ENCODE results near the gene GPX5.
"Not testable (repeated sequence)": the region's sequence is repeated elsewhere in the genome, so short reads cannot be mapped to it uniquely, and the experiment has no call there.

GPX5 gene

DNA sequence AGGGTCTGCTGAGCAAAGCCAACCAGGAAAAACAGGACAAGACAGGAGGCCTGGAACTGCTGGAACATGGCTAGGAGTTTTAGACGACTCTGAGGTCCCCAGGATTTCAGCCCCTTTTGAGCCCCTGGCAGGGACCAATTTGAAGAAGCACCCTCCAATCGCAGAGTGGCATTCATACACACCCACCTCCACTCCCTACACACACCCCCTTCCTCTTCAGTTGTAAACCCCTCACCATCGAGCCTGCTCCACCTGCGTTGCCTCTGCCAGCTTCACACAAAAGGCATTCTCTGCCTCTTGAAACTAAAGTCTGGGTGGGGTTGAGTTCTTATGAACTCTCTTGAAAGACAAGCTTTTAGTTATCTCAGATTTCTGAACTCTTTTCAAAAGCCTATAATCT, 10.0 kb upstream of the GPX5 start, which contains the start of gene GPX6:
Gene GPX6, minus strand, starts transcription at position 118 of the 400 bp plus-strand sequence. Its CDS starts 50 bp downstream, at position 68.
- no peak for DNase-seq (ENCODE audit: low read depth)

DNA sequence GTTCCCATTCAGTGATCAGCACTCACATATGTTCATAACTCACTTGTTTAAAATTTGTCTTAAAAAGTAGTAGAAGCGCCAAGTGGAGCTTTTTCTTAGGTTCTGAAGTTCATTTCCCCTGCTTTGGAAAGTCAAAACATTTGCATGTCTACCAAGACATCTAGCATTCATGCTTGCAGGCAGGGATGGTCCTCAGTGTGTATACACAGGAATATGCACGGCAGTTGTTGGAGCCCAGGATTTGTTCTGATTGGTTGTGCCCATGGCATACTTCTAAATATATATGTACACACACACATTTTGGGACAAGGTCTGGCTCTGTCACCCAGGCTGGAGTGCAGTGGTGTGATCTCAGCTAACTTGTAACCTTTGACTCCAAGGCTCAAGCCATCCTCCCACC, 7.7 kb upstream of the GPX5 start:
- DNase-seq (ENCODE audit: low read depth), result no peak

DNA sequence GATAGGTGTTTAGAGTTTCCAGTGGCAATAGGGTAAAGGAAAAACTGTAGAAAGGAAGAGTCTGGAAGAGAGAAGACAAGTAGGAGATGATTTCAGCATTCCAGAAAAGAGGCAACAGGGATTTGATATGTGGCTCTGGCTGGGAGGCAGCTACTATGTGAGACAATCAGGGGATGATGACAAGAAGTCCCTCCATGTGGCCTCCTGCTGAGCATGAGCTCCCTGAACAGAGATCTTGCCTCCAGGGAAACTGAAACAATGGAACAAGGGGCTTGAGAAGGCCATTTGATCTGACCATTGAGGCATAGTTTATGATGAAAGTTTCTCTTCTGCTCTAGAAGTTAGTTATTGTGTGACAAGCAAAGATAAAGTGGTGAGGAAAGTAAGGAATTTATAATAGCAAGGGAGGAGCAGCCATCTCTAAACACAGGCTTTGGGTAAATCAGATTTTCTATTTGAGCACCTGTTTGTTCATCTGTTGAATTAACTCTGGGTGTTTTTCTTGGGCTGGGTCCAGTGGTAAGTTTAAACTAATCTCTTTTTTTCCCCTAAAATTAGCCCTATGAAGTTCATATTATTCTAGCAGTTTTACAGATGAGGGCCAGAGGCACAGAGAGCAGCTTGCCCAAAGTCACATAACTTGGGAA, 3.0 kb upstream of the GPX5 start:
- no peak for DNase-seq (ENCODE audit: low read depth)

DNA sequence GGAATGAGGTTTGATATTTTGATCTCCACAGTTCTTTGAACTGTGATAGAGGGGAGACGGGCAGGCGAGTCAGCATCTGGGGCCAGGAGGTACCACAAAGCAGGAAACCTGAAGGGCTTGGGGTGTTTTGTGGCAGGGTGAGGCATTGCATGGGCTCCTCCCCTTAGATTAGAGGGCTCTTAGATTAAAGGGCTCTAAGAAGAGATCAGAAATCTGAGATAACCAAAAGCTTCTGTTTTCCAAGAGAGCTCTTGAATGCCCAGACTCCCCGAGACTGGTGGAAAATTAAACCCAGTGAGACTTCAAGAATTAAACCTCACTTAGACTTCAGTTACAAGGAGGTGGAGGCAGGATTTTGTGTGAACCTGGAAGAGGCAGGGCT, 2.4 kb upstream of the GPX5 start:
- no peak for DNase-seq (ENCODE audit: low read depth)

DNA sequence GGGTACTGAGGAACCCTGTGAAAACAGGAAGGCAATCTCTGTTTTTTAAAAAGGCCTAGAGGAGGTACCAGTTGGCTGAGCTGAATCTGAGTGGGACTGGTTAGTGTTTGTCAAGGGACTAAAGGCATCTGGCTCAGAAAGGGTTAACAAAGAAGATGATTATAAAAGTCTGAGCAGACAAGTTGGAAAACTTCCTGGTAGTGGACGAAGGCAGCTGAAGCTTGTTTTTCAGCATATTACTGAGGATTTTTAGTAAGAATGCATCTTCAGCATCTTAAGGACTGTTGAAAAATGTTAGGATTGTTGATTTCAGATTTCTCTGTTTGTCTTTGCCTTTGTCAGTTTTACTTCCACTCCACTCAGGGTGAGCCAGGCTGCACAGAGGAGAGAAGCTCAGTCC, 5.1 kb downstream of the GPX5 start:
- DNase-seq (ENCODE audit: low read depth), result no peak

DNA sequence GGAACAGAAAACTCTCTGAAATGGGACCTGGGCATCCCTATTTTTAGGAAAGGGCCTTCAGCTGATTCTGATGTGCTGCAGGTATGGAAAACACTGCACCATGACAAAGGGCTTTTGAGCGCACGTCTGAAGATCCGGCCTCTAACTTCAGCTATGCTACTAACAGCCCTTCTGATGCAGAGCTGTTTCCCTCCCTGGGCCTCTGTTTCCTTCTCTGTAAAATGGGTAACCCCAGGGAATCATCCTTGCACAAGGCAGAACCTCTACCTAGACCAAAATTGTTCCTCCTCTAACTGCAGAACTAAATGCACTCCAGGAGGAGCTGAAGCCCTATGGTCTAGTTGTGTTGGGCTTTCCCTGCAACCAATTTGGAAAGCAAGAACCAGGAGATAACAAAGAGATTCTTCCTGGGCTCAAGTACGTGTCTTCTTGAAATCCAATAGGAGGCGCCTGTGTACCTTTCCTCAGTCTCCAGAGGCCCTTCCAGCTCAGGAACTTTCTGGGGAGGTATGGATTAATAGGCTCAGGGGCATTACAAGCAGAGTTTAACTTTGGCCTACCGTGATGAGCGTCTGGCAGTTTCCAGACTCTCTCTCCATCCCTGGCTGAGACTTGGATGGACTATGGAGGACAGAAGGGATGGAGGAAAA, 5.9 kb downstream of the GPX5 start:
- DNase-seq (ENCODE audit: low read depth), result no peak

DNA sequence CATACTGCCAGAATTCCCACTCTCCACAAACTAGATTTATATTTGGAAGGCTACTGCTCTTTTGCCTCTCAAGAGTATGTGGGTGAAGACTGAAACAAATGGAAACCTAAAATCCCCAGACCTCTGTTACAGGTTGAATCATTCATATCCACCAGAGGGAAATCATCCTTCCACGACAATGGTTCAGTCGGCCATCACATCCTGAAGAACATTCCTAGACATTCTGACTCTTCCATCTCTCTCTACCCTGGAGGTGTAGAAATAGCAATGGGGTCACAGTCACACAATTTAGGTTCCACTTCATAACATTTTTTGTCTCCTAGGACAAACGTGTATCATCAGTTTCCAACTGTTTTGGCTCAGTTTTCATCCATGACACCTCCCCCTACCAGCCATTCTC, 8.6 kb downstream of the GPX5 start:
- no peak for DNase-seq (ENCODE audit: low read depth)

DNA sequence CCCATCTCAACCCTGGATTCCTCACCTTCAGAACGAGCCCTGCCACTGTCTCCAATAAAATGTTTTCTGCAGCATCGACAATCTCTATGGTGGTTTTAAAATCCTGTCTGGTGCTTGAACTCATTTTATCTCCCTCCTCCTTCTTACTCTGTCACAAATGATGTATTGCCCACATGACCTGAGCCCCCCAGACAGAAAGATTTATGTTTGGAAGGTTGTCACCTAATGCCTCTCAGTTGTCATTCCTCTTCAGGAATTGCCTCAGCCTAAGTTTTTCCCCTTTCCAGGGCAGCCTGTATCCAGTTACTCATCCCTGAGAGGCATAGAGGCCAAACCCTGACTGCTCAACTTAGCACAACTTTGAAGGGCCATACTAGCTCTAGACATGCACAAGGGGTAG, 9.2 kb downstream of the GPX5 start:
- DNase-seq (ENCODE audit: low read depth), result no peak

DNA sequence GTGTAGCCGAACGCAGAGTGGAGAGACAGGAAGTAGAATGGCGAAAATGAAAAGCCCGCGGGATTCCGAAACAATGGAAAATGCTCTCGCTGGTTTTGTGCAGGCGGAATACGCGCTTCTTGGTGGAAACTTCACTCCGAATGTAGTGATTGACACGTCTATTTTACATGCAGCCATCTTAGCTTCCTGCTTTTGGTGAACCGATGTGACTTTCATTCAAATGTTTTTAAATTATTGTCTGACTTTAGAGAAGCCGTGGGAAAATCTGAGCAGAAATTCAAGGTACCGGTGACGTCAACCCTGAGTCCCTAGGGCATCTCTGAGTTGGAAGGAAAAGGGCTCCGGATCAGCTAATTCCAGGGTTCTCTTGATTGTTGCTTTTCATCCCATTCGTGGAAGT, 11.4 kb downstream of the GPX5 start:
- DNase-seq (ENCODE audit: low read depth), result peak; percentile 42

DNA sequence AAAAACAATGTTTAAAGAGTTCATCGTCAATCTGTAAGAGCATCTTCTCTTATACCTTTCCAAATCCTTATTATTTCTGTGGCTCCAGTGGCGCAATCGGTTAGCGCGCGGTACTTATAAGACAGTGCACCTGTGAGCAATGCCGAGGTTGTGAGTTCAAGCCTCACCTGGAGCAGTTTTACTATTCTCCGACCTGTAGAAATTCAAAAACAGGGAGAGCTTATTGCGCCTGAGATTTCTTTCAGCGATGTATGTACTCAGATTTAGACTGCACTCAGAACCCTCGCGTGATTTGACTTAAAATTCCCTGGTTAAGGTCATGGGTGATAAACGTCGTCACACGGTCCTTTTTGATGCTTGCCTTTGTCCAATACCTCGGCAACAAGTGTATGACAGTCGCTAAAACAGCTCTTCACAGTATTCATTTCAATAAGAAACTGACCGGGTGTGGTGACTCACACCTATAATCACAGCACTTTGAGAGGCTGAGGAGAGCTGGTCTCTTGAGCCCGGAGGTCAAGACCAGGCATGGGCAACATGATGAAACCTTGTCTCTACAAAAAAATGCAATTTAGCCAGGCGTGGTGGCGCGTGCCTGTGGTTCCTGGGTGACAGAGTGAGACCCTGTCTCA, 11.9 kb downstream of the GPX5 start:
- DNase-seq (ENCODE audit: low read depth), result peak; percentile 63

DNA sequence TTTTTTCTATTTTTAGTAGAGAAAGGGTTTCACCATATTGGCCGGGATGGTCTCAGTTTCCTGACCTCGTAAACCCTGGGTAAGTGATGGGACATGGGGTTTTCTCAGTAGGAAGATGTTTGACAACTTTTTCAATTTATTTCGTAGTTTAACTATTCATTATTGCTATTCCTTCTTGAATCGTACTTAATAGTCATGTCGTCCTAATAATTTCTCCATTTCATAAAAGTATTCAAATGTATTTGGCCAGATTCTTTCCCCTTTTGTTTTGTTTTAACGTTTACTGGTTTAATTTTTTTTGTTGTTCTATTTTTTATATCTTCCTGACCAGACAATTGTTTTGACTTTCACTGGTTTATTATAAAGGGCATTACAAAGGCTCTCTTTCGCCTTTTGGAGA, 16.3 kb downstream of the GPX5 start:
- DNase-seq (ENCODE audit: low read depth), result no peak

DNA sequence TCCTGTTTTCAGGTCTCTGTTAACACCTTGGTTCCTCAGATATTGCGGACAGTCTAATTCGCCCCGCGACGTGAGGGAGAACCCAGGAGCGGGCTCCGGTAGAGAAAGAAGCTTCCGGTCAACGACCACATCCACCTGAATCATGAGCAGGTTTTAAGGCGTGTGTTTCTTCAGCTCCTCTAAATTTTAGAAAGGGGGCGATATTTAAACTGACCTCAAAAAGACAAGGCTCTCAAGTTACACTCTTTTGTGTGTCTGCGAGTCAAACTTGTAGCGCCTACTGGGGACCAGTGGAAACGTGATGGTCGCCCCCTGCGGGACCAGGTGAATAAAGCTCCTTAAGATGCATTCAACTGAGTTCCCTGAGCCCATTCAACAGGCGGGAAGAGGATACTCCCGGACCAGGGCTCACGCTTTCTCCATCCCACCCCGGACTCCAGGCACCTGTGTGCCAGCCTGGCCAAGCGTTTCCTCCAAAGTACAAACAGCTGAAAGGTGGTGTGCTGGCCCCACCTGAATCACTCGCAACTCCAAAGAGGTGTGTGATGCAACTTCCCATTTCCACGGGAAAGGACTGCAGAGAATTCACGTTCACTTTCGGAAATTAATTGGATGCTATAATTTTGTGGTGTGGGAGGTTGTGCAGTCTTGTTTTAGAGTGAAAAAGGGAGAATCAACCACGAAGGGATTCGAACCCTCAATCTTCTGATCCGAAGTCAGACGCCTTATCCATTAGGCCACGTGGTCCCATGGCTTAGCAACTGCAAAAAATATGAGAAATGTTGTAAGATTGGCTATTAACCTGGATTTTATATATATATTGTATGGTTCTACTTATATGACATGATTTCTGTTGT, 17.0 kb downstream of the GPX5 start:
- DNase-seq (ENCODE audit: low read depth), result peak; percentile 88

DNA sequence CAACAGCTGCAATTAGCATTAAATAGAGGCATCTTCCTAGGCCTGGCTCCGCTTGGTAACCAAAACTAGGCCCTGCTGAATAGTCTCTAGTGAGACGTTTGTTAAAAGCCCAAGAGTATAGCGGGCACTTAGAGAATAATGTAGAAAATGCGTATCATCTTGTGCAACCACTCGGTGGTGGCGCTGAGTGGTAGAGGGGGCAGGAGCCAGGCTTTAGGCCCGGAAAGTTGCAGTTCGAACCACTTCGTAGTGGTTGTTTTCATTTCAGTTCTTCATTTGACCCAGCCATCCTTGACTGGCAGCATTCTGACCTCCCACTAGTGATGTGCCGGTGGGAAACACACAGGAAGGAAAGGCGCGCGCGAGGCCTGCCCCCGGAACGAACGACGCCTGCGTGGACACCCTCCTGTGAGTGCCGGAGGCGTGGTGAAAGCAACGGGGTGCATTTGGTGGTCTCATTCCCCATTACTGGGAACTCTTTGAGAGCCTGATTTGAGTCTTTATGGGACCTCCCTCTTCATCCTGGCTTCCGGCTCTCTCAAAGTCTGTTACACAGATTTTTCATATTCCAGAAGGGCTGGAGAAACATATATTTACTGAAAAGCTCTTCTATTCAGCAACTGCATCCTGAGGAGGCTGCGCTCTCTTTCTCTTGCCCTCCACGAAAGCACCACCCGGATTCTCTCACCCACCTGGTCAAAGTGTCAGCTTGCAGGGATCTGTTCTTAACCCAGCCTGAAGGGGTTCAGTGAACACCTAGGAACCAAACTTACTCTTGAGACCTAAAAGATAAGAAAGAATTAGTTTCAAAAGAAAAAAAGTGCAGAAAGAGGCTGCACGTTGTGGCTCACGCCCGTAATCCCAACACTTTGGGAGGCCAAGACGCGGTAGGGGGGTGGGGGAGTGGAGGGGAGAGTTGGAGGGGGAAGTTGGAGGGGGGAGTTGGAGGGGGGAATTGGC, 18.2 kb downstream of the GPX5 start:
- DNase-seq (ENCODE audit: low read depth), result peak; percentile 17

DNA sequence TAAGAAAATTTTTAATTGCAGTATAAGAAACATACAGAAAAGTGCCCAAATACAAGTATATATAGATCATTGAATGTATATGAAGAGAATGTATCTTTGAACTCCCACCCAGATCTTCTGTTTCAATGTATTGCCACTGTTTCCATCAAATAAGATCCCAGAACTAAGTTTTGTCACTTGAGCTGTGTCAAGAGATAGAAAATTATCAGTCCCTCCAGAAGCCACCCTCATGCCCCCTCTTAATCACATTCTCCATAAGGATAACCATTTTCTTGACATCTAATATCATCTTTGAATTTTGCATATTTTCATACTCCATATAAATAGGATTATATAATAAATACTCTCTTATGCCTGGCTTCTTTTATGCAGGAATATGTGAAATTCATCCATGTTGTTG, 20.3 kb downstream of the GPX5 start:
- DNase-seq (ENCODE audit: low read depth), result no peak

DNA sequence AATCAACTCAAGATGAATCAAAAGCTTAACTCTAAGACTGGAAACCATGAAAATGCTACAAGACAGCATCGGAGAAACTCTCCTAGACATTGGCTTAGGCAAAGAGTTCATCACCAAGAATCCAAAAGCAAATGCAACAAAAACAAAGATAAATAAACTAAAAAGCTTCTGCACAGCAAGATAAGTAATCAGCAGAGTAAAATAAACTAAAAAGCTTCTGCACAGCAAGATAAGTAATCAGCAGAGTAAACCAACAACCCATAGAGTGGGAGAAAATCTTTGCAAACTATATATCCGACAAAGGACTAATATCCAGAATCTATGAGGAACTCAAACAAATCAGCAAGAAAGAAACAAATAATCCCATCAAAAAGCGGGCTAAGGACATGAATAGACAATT, 21.3 kb downstream of the GPX5 start:
- DNase-seq (ENCODE audit: low read depth), result not testable (repeated sequence)

DNA sequence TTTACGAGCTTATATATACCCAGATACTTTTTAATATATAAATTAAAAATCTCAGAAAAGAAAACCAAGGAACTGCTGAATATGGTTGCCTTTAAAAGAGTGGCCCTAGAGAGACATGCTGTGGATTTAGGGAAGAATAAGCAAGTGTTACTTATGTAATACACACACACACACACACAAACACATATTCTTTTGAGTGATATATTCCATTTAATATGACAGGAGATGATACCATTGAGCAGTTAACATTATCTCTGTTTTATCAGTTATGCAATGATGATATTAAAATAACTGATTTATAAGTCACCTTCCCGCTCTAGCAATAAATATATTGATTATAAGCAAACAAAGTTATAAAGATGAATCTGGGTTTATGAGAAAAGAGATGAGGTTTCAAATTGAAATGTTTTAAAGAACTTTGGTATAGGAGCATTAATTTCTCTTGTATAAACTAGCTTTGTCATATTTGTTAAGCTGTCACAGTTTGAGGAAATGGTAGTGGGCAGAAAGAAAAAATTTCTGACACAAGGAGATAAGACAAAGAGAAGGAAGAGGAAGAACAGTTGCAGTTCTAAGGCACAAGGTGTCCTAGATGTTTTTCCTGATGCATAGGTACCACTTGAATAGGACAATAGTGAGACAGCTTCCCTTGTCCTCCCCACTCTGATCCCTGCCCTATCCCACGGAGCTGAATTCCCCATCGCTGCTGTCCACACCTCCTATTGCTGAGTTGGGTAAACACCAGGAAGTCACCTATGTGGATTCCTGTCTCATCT, 26.4 kb downstream of the GPX5 start:
- no peak for DNase-seq (ENCODE audit: low read depth)

DNA sequence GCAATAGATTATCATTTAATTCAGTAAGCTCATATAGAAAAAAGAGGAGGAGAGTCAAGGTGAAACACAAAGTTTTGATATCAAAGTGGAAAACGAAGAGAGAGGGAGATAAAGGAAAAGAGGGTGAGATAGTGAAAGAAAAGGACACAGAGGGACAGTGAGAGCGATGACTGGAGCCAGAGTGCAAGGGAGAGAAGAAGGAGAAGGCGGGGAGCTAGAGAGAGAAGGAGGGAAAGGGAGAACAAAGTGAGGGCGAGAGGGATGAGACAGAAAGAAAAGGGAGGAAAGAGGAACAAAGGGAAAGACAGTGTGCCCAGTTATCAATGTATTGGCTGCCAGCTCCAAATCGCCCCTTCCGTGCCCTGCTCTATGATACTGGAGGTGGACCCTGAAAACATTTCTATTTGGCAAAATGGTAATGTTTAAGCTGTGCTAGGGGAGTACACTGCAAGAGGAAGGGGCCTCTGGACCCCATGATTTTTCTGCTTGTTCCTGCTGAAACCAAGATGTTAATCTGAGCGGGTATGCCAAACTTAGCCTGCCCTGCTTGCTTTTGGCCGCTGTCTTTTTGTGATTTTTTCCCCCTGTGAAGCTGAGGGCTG, 27.8 kb downstream of the GPX5 start:
- no peak for DNase-seq (ENCODE audit: low read depth)

DNA sequence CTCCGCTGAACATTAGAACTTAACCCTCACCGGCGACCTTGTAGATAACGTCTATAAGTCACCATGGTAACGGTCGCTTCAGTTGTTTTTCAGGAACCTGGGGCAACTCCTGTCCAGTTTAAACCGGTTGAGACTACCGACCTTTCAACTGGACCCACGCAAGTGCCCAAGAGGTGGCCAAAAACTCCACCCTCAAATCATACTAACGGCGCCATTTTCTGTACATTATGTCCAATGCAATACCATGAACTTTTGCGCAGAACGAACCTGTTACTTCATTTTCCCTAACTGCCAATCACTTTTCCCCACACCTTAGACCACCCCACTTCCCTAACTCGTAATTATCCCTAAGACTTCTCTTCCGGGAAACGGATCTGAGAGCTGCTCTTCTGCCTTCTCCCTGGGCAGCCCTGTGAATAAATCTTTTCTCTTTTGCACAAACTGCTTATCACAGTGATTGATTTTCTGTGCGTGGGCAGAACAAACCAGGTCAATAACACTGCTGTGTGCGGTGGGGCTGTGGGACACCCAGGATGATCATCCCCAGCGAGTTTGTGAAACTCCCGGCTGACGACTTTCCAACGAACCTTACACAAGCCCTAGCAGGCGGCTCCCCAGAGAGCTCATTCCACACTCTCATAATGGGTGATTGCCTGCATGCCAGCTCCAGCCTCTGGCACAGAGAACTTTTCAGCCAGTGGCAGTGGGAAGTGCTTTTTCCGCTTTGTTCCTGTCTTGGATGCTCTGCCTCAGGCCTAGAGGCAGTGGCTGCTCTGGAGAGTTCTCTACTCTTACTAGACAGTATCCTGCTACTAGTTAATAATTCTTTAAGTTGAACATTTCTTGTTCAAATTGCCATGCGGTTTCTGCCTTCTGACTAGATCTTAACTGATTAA, 28.6 kb downstream of the GPX5 start:
- DNase-seq (ENCODE audit: low read depth), result no peak

DNA sequence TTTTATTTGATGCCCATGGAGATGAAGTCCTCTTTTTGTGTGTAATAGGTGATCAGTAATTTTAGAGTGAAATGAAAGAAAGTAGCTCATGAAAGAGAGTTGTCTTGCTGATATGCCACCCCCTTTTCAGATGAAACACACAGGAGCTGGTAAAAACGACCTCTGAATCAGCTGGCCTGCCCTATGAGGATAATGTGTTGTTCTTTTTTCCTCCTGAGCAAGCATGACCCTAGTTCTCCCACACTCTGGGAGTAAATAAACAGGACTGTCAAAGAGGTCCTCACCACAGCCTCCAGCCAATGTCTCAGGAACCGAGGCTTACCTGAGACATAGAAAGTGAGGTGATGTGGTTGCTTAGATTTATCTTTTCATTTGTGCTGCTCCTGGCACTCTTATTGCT, 29.5 kb downstream of the GPX5 start:
- DNase-seq (ENCODE audit: low read depth), result no peak

All from iris pigment epithelial cell (primary cell).